ENCODE measurements around the gene HMCN2. TPM values are rescaled to one million over a fixed set of nuclear protein-coding genes. Genes with fewer than 3 reads are reported as not detected.

Gene HMCN2
- total and polyA plus RNA-seq, 5 donors from 2014 or later, result not detected

- DNase-seq, result no peak
- H3K27ac Mint-ChIP-seq, result no peak overlapping the region
- no peaks in the 10 kb centered on the region for H3K9me3 ChIP-seq (ENCODE audit: control insufficient read depth in 2 of 2, low read length in 2 of 2)
- no peak overlapping the region for H3K4me3 ChIP-seq (ENCODE audit: low read depth, low read length)
- H3K4me1 Mint-ChIP-seq, result peaks cover 0 to 4% (median 2%) of the 10 kb centered on the region in 4 donors
- H3K4me1 ChIP-seq (ENCODE audit: control insufficient read depth, insufficient read depth, low read length, poor library complexity, severe bottlenecking), result no peaks in the 10 kb centered on the region
- no peaks in the 10 kb centered on the region for H3K36me3 Mint-ChIP-seq
- H3K9me3 Mint-ChIP-seq, result peaks cover 0 to 1% (median 0%) of the 10 kb centered on the region in 7 donors
- no peak overlapping the region for H3K27ac ChIP-seq (ENCODE audit: insufficient read depth, low read length, poor library complexity, severe bottlenecking)
- no peak for ATAC-seq (ENCODE audit: low read depth in 2 of 2)
- H3K36me3 ChIP-seq (ENCODE audit: control insufficient read depth, insufficient read depth, low read length), result no peaks in the 10 kb centered on the region
- H3K27me3 ChIP-seq (ENCODE audit: control insufficient read depth, insufficient read depth, low read length), result no peaks in the 10 kb centered on the region
- H3K4me3 Mint-ChIP-seq, result no peak overlapping the region
- peaks cover 4% of the 10 kb centered on the region for H3K27me3 Mint-ChIP-seq
Measured at GRCh38 chr9:130366888-130367550, 101.5 kb downstream of the HMCN2 start.

- Mint-ChIP-seq H3K9me3 (peaks cover 0 to 1% (median 0%) of the 10 kb centered on the region in 7 donors), H3K4me3 (no peak overlapping the region), H3K27ac (peak overlapping the region in 2 of 3 donors; percentile 1 to 60), H3K27me3 (peaks cover 7% of the 10 kb centered on the region), H3K36me3 (no peaks in the 10 kb centered on the region), H3K4me1 (peaks cover 0 to 4% (median 2%) of the 10 kb centered on the region in 4 donors)
- Histone ChIP-seq H3K36me3 (ENCODE audit: control insufficient read depth, insufficient read depth, low read length) (no peaks in the 10 kb centered on the region), H3K27ac (ENCODE audit: insufficient read depth, low read length, poor library complexity, severe bottlenecking) (no peak overlapping the region), H3K27me3 (ENCODE audit: control insufficient read depth, insufficient read depth, low read length) (no peaks in the 10 kb centered on the region), H3K9me3 (ENCODE audit: control insufficient read depth in 2 of 2, low read length in 2 of 2) (no peaks in the 10 kb centered on the region), H3K4me3 (ENCODE audit: low read depth, low read length) (no peak overlapping the region), H3K4me1 (ENCODE audit: control insufficient read depth, insufficient read depth, low read length, poor library complexity, severe bottlenecking) (no peaks in the 10 kb centered on the region)
- DNase-seq (no peak), ATAC-seq (ENCODE audit: low read depth in 2 of 2) (peak in 1 of 2 donors; percentile 35)
Measured at GRCh38 chr9:130368631-130369103, 103.1 kb downstream of the HMCN2 start.

- Mint-ChIP-seq H3K36me3 (no peaks in the 10 kb centered on the region), H3K9me3 (no peaks in the 10 kb centered on the region), H3K27ac (no peak overlapping the region), H3K4me1 (peaks cover 0 to 4% (median 2%) of the 10 kb centered on the region in 4 donors), H3K4me3 (no peak overlapping the region), H3K27me3 (peaks cover 14% of the 10 kb centered on the region)
- Histone ChIP-seq H3K36me3 (ENCODE audit: control insufficient read depth, insufficient read depth, low read length) (no peaks in the 10 kb centered on the region), H3K4me3 (ENCODE audit: low read depth, low read length) (no peak overlapping the region), H3K27me3 (ENCODE audit: control insufficient read depth, insufficient read depth, low read length) (no peaks in the 10 kb centered on the region), H3K27ac (ENCODE audit: insufficient read depth, low read length, poor library complexity, severe bottlenecking) (no peak overlapping the region), H3K4me1 (ENCODE audit: control insufficient read depth, insufficient read depth, low read length, poor library complexity, severe bottlenecking) (no peaks in the 10 kb centered on the region), H3K9me3 (ENCODE audit: control insufficient read depth in 2 of 2, low read length in 2 of 2) (no peaks in the 10 kb centered on the region)
- DNase-seq (no peak), ATAC-seq (ENCODE audit: low read depth in 2 of 2) (no peak)
Measured at GRCh38 chr9:130370226-130370625, 104.7 kb downstream of the HMCN2 start.

GRCh38 chr9:130371196-130371966 lies 105.8 kb downstream of the HMCN2 start:
- H3K4me1 ChIP-seq (ENCODE audit: control insufficient read depth, insufficient read depth, low read length, poor library complexity, severe bottlenecking), result no peaks in the 10 kb centered on the region
- no peaks in the 10 kb centered on the region for H3K36me3 ChIP-seq (ENCODE audit: control insufficient read depth, insufficient read depth, low read length)
- H3K4me1 Mint-ChIP-seq, result peaks cover 0 to 4% (median 2%) of the 10 kb centered on the region in 4 donors
- no peak for ATAC-seq (ENCODE audit: low read depth in 2 of 2)
- H3K9me3 ChIP-seq (ENCODE audit: control insufficient read depth in 2 of 2, low read length in 2 of 2), result no peaks in the 10 kb centered on the region
- no peaks in the 10 kb centered on the region for H3K9me3 Mint-ChIP-seq
- no peaks in the 10 kb centered on the region for H3K27me3 ChIP-seq (ENCODE audit: control insufficient read depth, insufficient read depth, low read length)
- H3K27ac ChIP-seq (ENCODE audit: insufficient read depth, low read length, poor library complexity, severe bottlenecking), result no peak overlapping the region
- H3K27me3 Mint-ChIP-seq, result peaks cover 14% of the 10 kb centered on the region
- no peaks in the 10 kb centered on the region for H3K36me3 Mint-ChIP-seq
- H3K4me3 Mint-ChIP-seq, result no peak overlapping the region
- H3K27ac Mint-ChIP-seq, result no peak overlapping the region
- DNase-seq, result no peak
- H3K4me3 ChIP-seq (ENCODE audit: low read depth, low read length), result no peak overlapping the region

- no peaks in the 10 kb centered on the region for H3K36me3 ChIP-seq (ENCODE audit: control insufficient read depth, insufficient read depth, low read length)
- H3K4me3 ChIP-seq (ENCODE audit: low read depth, low read length), result no peak overlapping the region
- H3K27me3 Mint-ChIP-seq, result peaks cover 14% of the 10 kb centered on the region
- H3K4me1 Mint-ChIP-seq, result peaks cover 0 to 4% (median 2%) of the 10 kb centered on the region in 4 donors
- H3K4me3 Mint-ChIP-seq, result no peak overlapping the region
- DNase-seq (no peak), ATAC-seq (ENCODE audit: low read depth in 2 of 2) (no peak)
- H3K36me3 Mint-ChIP-seq, result no peaks in the 10 kb centered on the region
- no peaks in the 10 kb centered on the region for H3K9me3 Mint-ChIP-seq
- no peaks in the 10 kb centered on the region for H3K4me1 ChIP-seq (ENCODE audit: control insufficient read depth, insufficient read depth, low read length, poor library complexity, severe bottlenecking)
- H3K27me3 ChIP-seq (ENCODE audit: control insufficient read depth, insufficient read depth, low read length), result no peaks in the 10 kb centered on the region
- H3K27ac ChIP-seq (ENCODE audit: insufficient read depth, low read length, poor library complexity, severe bottlenecking), result no peak overlapping the region
- H3K27ac Mint-ChIP-seq, result no peak overlapping the region
- H3K9me3 ChIP-seq (ENCODE audit: control insufficient read depth in 2 of 2, low read length in 2 of 2), result no peaks in the 10 kb centered on the region
Measured at GRCh38 chr9:130372057-130372456, 106.5 kb downstream of the HMCN2 start.

GRCh38 chr9:130373679-130374325 lies 108.2 kb downstream of the HMCN2 start:
- no peaks in the 10 kb centered on the region for H3K4me1 ChIP-seq (ENCODE audit: control insufficient read depth, insufficient read depth, low read length, poor library complexity, severe bottlenecking)
- no peaks in the 10 kb centered on the region for H3K4me1 Mint-ChIP-seq
- no peaks in the 10 kb centered on the region for H3K9me3 ChIP-seq (ENCODE audit: control insufficient read depth in 2 of 2, low read length in 2 of 2)
- H3K27ac ChIP-seq (ENCODE audit: insufficient read depth, low read length, poor library complexity, severe bottlenecking), result no peak overlapping the region
- no peak for ATAC-seq (ENCODE audit: low read depth in 2 of 2)
- peaks cover 14% of the 10 kb centered on the region for H3K27me3 Mint-ChIP-seq
- H3K27ac Mint-ChIP-seq, result no peak overlapping the region
- H3K4me3 ChIP-seq (ENCODE audit: low read depth, low read length), result no peak overlapping the region
- H3K9me3 Mint-ChIP-seq, result no peaks in the 10 kb centered on the region
- no peak for DNase-seq
- no peaks in the 10 kb centered on the region for H3K36me3 ChIP-seq (ENCODE audit: control insufficient read depth, insufficient read depth, low read length)
- H3K27me3 ChIP-seq (ENCODE audit: control insufficient read depth, insufficient read depth, low read length), result no peaks in the 10 kb centered on the region
- no peak overlapping the region for H3K4me3 Mint-ChIP-seq
- no peaks in the 10 kb centered on the region for H3K36me3 Mint-ChIP-seq

- Histone ChIP-seq H3K9me3 (ENCODE audit: control insufficient read depth in 2 of 2, low read length in 2 of 2) (no peaks in the 10 kb centered on the region), H3K4me1 (ENCODE audit: control insufficient read depth, insufficient read depth, low read length, poor library complexity, severe bottlenecking) (no peaks in the 10 kb centered on the region), H3K27ac (ENCODE audit: insufficient read depth, low read length, poor library complexity, severe bottlenecking) (no peak overlapping the region), H3K27me3 (ENCODE audit: control insufficient read depth, insufficient read depth, low read length) (no peaks in the 10 kb centered on the region), H3K4me3 (ENCODE audit: low read depth, low read length) (no peak overlapping the region), H3K36me3 (ENCODE audit: control insufficient read depth, insufficient read depth, low read length) (no peaks in the 10 kb centered on the region)
- Mint-ChIP-seq H3K36me3 (no peaks in the 10 kb centered on the region), H3K27me3 (peaks cover 15% of the 10 kb centered on the region), H3K27ac (no peak overlapping the region), H3K9me3 (no peaks in the 10 kb centered on the region), H3K4me3 (peak overlapping the region in 1 of 4 donors; percentile 4), H3K4me1 (no peaks in the 10 kb centered on the region)
- no peak for DNase-seq
- ATAC-seq (ENCODE audit: low read depth in 2 of 2), result no peak
Measured at GRCh38 chr9:130377612-130378011, 112.1 kb downstream of the HMCN2 start.
